Measurements from ENCODE around the gene C10orf143.
"Not testable (repeated sequence)": the region's sequence is repeated elsewhere in the genome, so short reads cannot be mapped to it uniquely, and the experiment has no call there.

DNA sequence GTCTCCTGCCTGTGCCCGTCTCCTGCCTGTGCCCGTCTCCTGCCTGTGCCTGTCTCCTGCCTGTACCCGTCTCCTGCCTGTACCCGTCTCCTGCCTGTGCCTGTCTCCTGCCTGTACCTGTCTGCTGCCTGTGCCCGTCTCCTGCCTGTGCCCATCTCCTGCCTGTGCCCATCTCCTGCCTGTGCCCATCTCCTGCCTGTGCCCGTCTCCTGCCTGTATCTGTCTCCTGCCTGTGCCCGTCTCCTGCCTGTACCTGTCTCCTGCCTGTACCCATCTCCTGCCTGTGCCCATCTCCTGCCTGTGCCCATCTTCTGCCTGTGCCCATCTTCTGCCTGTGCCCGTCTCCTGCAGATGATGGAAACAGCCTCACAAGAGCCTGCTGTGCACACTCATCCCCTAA is 86.3 kb downstream of the C10orf143 start:
- not testable (repeated sequence) for TF ChIP-seq SP1 (IDR thresholded peaks at IDR 0.05); ELF4 (IDR thresholded peaks at IDR 0.05); TARDBP (IDR thresholded peaks at IDR 0.05); FOXM1 (IDR thresholded peaks at IDR 0.05; ENCODE audit: borderline replicate concordance)
